ENCODE data around the gene GRIN3B. TPM values are rescaled to one million over a fixed set of nuclear protein-coding genes. Genes with fewer than 3 reads are reported as not detected.

The GRIN3B gene
- total and polyA plus RNA-seq, 2 of the 8 experiments (the other 6 are each of a cell fraction or from before 2014, with no cell fraction given): 0.45 to 1.0 TPM

GRCh38 chr19:1058112-1058511 lies 57.9 kb downstream of the GRIN3B start (continued):
- no peak for TF ChIP-seq CHD7 (IDR thresholded peaks at IDR 0.05; ENCODE audit: insufficient replicate concordance, low read length)
- no peak for TF ChIP-seq CHD1 (IDR thresholded peaks at IDR 0.05; ENCODE audit: low read depth, low read length)
- no peak for TF ChIP-seq ZNF274 (IDR thresholded peaks at IDR 0.05; ENCODE audit: borderline replicate concordance, extremely low read depth, low read length)
- TF ChIP-seq BRCA1 (IDR thresholded peaks at IDR 0.05; ENCODE audit: low read depth, low read length): no peak
- no peak for TF ChIP-seq HDAC6 (IDR thresholded peaks at IDR 0.05; ENCODE audit: low read depth, low read length)
- no peak for TF ChIP-seq MAFK (IDR thresholded peaks at IDR 0.05; ENCODE audit: low read depth, low read length)
- TF ChIP-seq CEBPB (IDR thresholded peaks at IDR 0.05; ENCODE audit: low read depth, low read length): no peak

Data from H1 (cell line).